K562 (cell line): ENCODE results near the gene PGGHG. TPM values are rescaled to one million over a fixed set of nuclear protein-coding genes. Genes with fewer than 3 reads are reported as not detected.

Experiments
- ATAC-seq: fragments of 200-7000 bp; cut with Tn5 transposase; 3 replicates; pipeline ENCODE4 v1.9.1; 2020; ENCODE audit warnings: moderate library complexity
- BruUV-seq: library from RNA; stranded (reverse); fragments of 400-500 nt; replicated peaks from 2 replicates; lab custom pipeline; 2021; lab: Mats Ljungman, UMichigan
- CTCF ChIA-PET: fragments of 300-600 bp; formaldehyde crosslinking; extraction: SDS; loops from one replicate; lab custom pipeline; 2021; ENCODE audit warnings: low intra/inter-chr PET ratio; lab: Yijun Ruan, JAX
- POLR2A ChIA-PET: fragments of 300-600, 350-650 bp; sonication (Branson Sonifier 250); formaldehyde crosslinking; extraction: SDS; loops from one replicate; lab custom pipeline; 2021; ENCODE audit warnings: antibody characterized with exemption, inconsistent platforms; lab: Yijun Ruan, JAX
- DNase-seq, 4 experiments: peaks; one replicate each; pipeline versions ENCODE4 v3.0.0 to v3.0.0-alpha.2; 2011 to 2018; ENCODE audit warnings: low spot score in 3 of 4, mixed read lengths in 3 of 4; ENCODE audit errors: extremely low read depth in 1 of 4
- FAIRE-seq: peaks from 2 replicates; lab custom pipeline; 2011; peaks lifted over from hg19 to GRCh38; lab: Jason Lieb, UNC
- H2AFZ ChIP-seq: 2 replicates; pipeline ENCODE4 v1.6.0; 2011; ENCODE audit warnings: low read depth, low read length, control low read depth, inconsistent platforms
- H3K27ac ChIP-seq: fragments of 200-600 bp; 3 replicates; pipeline ENCODE4 v1.8.0; 2011; ENCODE audit warnings: low read depth, mild to moderate bottlenecking, control low read depth, inconsistent platforms, low read length, moderate library complexity, mixed read lengths; ENCODE audit errors: extremely low read depth
- H3K27me3 ChIP-seq, 2 experiments: fragments of 300-600 bp in 1 of 2; 2 replicates in 1 of 2; 3 replicates in 1 of 2; pipeline versions ENCODE4 v1.6.0 to v1.8.0; 2011; ENCODE audit warnings: inconsistent platforms in 2 of 2, low read length in 2 of 2, mild to moderate bottlenecking in 1 of 2, mixed read lengths in 1 of 2, moderate library complexity in 1 of 2; ENCODE audit not compliant: control insufficient read depth in 2 of 2, insufficient read depth in 2 of 2
- H3K36me3 ChIP-seq: fragments of 300-600 bp; 3 replicates; pipeline ENCODE4 v1.8.0; 2011; ENCODE audit warnings: mild to moderate bottlenecking, low read length, inconsistent platforms; ENCODE audit not compliant: control insufficient read depth, insufficient read depth
- H3K4me1 ChIP-seq, 2 experiments: fragments of 200-600 bp in 1 of 2; replicated peaks in 1 of 2; 2 replicates in 1 of 2; 3 replicates in 1 of 2; pipeline versions ENCODE4 v1.5.1 to v1.8.0; 2011; ENCODE audit warnings: inconsistent platforms in 2 of 2, low read length in 2 of 2, mild to moderate bottlenecking in 1 of 2, mixed read lengths in 1 of 2, moderate library complexity in 1 of 2; ENCODE audit not compliant: control insufficient read depth in 2 of 2, insufficient read depth in 2 of 2
- H3K4me2 ChIP-seq: 2 replicates; pipeline ENCODE4 v1.6.1; 2011; ENCODE audit warnings: low read length, control low read depth, inconsistent platforms, mixed read lengths; ENCODE audit not compliant: insufficient read depth
- H3K4me3 ChIP-seq: fragments of 200-600 bp; sonication (generic), shearing (Covaris generic); 2 replicates; pipeline ENCODE4 v1.5.1; 2016; ENCODE audit warnings: control low read depth, inconsistent platforms
- H3K79me2 ChIP-seq: fragments of 200-600 bp; 3 replicates; pipeline ENCODE4 v1.8.0; 2011; ENCODE audit warnings: low read length, inconsistent platforms; ENCODE audit not compliant: control insufficient read depth, insufficient read depth
- H3K9ac ChIP-seq, 2 experiments: 2 replicates each; pipeline versions ENCODE4 v1.6.0 to v1.6.1; 2011; ENCODE audit warnings: low read depth in 2 of 2, low read length in 2 of 2, control low read depth in 1 of 2, inconsistent platforms in 1 of 2, mild to moderate bottlenecking in 1 of 2, mixed read lengths in 1 of 2; ENCODE audit not compliant: insufficient read depth in 1 of 2
- H3K9me1 ChIP-seq: one replicate; pipeline ENCODE4 v1.6.0; 2011; ENCODE audit warnings: inconsistent platforms, mild to moderate bottlenecking, low read length, moderate library complexity; ENCODE audit not compliant: control insufficient read depth, insufficient read depth
- H3K9me3 ChIP-seq: replicated peaks from 2 replicates; pipeline ENCODE4 v1.5.1; 2011; ENCODE audit warnings: low read depth, low read length, inconsistent platforms; ENCODE audit not compliant: control insufficient read depth, insufficient read depth
- H4K20me1 ChIP-seq: replicated peaks from 2 replicates; pipeline ENCODE4 v1.6.1; 2011; ENCODE audit warnings: low read length, inconsistent platforms, mixed read lengths; ENCODE audit not compliant: control insufficient read depth, insufficient read depth
- POLR2AphosphoS2 ChIP-seq: IDR thresholded peaks from 2 replicates; pipeline ENCODE4 v1.6.1; 2012; ENCODE audit warnings: low read length, improper control_type of control experiment
- POLR2G ChIP-seq: fragments of 200-400 bp; formaldehyde crosslinking; IDR thresholded peaks from 2 replicates; pipeline ENCODE4 v1.6.1; 2017; ENCODE audit warnings: low read depth, mild to moderate bottlenecking, antibody characterized with exemption, low read length, moderate library complexity
- ZBTB33 ChIP-seq: sonication (generic); formaldehyde crosslinking; IDR thresholded peaks from 2 replicates; pipeline ENCODE4 v1.8.1; 2023; ENCODE audit warnings: mild to moderate bottlenecking, missing genetic modification reagents
- ZBTB7A ChIP-seq: IDR thresholded peaks from 2 replicates; pipeline ENCODE4 v1.6.1; 2011; ENCODE audit warnings: low read depth, mild to moderate bottlenecking, low read length, moderate library complexity, borderline replicate concordance; ENCODE audit not compliant: control insufficient read depth
- ZNF589 ChIP-seq: fragments of 200-800 bp; sonication (Bioruptor generic); IDR thresholded peaks from 2 replicates; pipeline ENCODE4 v1.6.1; 2016; ENCODE audit warnings: low read depth, missing genetic modification characterization, missing compliant biosample characterization
- WGBS: fragments of 100-300 bp; shearing (Covaris generic); methylation state at CpG from one replicate; pipeline ENCODE4 v1.1.6; 2016; ENCODE audit warnings: low coverage, mixed read lengths; ENCODE audit not compliant: insufficient coverage; ENCODE audit errors: missing lambda C conversion rate; 5-methylcytosine and 5-hydroxymethylcytosine counted together
- in situ Hi-C: fragments of 300-500 bp; cut with MboI; formaldehyde crosslinking; loops from 4 replicates; pipeline ENCODE4 v1.15.0; 2018; ENCODE audit warnings: inconsistent platforms, mixed read lengths
- intact Hi-C: fragments of 100-400 bp; cut with micrococcal nuclease; formaldehyde crosslinking; loops from 2 replicates; pipeline ENCODE4 v1.14.2; 2022
- polyA plus RNA-seq, 8 experiments: library from polyadenylated mRNA; depleted of rRNA in 4 of 8; stranded (reverse) in 5 of 8; unstranded in 3 of 8; fragments of >200 nt; fragmentation: Nextera tagmentation in 2 of 8; fragmentation: Illumina TruSeq in 1 of 8; extraction: Ambion mirVana in 2 of 8; extraction: Trizol in 1 of 8; gene quantifications; 2 replicates each; pipeline versions ENCODE4 v1.2.1 to v1.2.3, GENCODE V29; 2011 to 2014; ENCODE audit warnings: inconsistent platforms in 1 of 8, missing spikeins in 1 of 8
- total RNA-seq, 7 experiments: library from RNA; depleted of rRNA in 6 of 7; stranded (reverse); fragments of >200 nt in 6 of 7; fragmentation: Illumina TruSeq in 2 of 7; extraction: Trizol in 2 of 7; gene quantifications; 2 replicates each; pipeline versions ENCODE4 v1.2.1 to v1.2.3, GENCODE V29; 2011 to 2021; ENCODE audit warnings: low replicate concordance in 1 of 7

Gene PGGHG
- total and polyA plus RNA-seq, 9 of the 15 experiments (the other 6 are each of a cell fraction or from before 2014, with no cell fraction given): 0.38 to 85.1 (median 18.1) TPM

GRCh38 chr11:299081-299891, 10.4 kb downstream of the PGGHG start, which contains the start of gene IFITM5:
IFITM5 (minus strand) TSS chr11:299526; CDS start chr11:299490, 36 bp downstream.
- WGBS: 71% methylated on average over 13 of the region's 40 CpGs
- no peak within 1 kb of the TSS for H3K4me2 ChIP-seq
- peaks cover 19 to 63% of the 10 kb centered on the region in 2 experiments for H3K4me1 ChIP-seq
- no peak within 1 kb of the TSS for H3K4me3 ChIP-seq
- H3K27me3 ChIP-seq: no peaks in the 10 kb centered on the region
- TF ChIP-seq ZBTB33 (CRISPR knock-in tag) (peak; percentile 47; the same call in 1 of the 2 replicates), POLR2G (peak; percentile 25; the same call in 1 of the 2 replicates), ZNF589 (CRISPR knock-in tag) (no peak), POLR2AphosphoS2 (0 out of 2 replicates have a peak, but pooled peaks have one; percentile 6), ZBTB7A (peak; percentile 20; the same call in 1 of the 2 replicates)
- CTCF ChIA-PET: no interaction called here
- in situ Hi-C loops (no loop called here), intact Hi-C loops (no loop called here)
- no TSS peak for BruUV-seq
- H3K27ac ChIP-seq: peak within 1 kb of the TSS; percentile 69; the same call in 1 of the 3 replicates
- H3K9me3 ChIP-seq: no peaks in the 10 kb centered on the region; the same call in 1 of the 2 replicates
- ATAC-seq: no peak
- POLR2A ChIA-PET: interaction anchor here (0.6 to 1.6 kb wide), 3 partner anchors 16 to 92 kb away, joined by 3 to 4 read pairs (median 3); partner anchors contain the start of genes BET1L and RIC8A
- H4K20me1 ChIP-seq: no peaks in the 10 kb centered on the region
- peak within 1 kb of the TSS; percentile 42 to 81; a peak in 3 of 4 replicates for H3K9ac ChIP-seq
- no peak for DNase-seq
- no peaks in the 10 kb centered on the region for H3K9me1 ChIP-seq
- H2AFZ ChIP-seq: peak within 1 kb of the TSS; percentile 36; the same call in 1 of the 2 replicates
- H3K36me3 ChIP-seq: peaks cover 16% of the 10 kb centered on the region; the same call in 1 of the 3 replicates
- FAIRE-seq: no peak
- H3K79me2 ChIP-seq: no peaks in the 10 kb centered on the region
